ENCODE measurements around the gene ZNF586. TPM values are rescaled to one million over a fixed set of nuclear protein-coding genes. Genes with fewer than 3 reads are reported as not detected.

The ZNF586 gene
- total RNA-seq, 1 donor from 2014 or later: 33.2 TPM

DNA sequence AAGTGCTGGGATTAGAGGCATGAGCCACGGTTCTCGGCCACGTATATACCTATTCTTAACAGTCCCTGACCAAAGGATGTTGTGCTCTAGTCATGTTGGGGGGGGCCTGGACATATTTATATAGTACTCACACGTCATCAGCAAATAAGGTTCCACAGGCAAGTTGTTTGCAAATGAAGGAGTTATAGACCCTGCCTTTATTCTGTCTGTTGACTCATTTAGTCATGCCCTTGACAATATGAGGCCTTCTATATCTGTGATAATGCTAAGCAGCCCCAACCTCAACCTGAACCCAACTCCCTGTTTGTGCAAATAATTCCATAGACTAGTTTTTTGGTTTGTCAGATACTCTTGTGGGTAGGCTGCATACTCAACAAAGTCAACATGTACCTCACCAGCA lies 8.9 kb downstream of the ZNF586 start:
- Mint-ChIP-seq H3K27me3 (no peaks in the 10 kb centered on the region), H3K4me1 (ENCODE audit: low read depth) (no peaks in the 10 kb centered on the region), H3K36me3 (ENCODE audit: insufficient read depth) (peaks cover 77% of the 10 kb centered on the region), H3K9me3 (ENCODE audit: low read depth) (peaks cover 53% of the 10 kb centered on the region), H3K4me3 (ENCODE audit: low read depth) (no peak overlapping the region), H3K27ac (no peak overlapping the region)
- DNase-seq (ENCODE audit: low spot score, unreplicated experiment): no peak
- no peak for TF ChIP-seq CTCF (IDR thresholded peaks at IDR 0.05; ENCODE audit: unreplicated experiment)

GRCh38 chr19:57779220-57779845 lies 9.9 kb downstream of the ZNF586 start:
- H3K27me3 Mint-ChIP-seq: no peaks in the 10 kb centered on the region
- H3K36me3 Mint-ChIP-seq (ENCODE audit: insufficient read depth): peaks cover 73% of the 10 kb centered on the region
- no peaks in the 10 kb centered on the region for H3K4me1 Mint-ChIP-seq (ENCODE audit: low read depth)
- no peak for TF ChIP-seq CTCF (IDR thresholded peaks at IDR 0.05; ENCODE audit: unreplicated experiment)
- H3K27ac Mint-ChIP-seq: no peak overlapping the region
- no peak overlapping the region for H3K4me3 Mint-ChIP-seq (ENCODE audit: low read depth)
- DNase-seq (ENCODE audit: low spot score, unreplicated experiment): no peak
- H3K9me3 Mint-ChIP-seq (ENCODE audit: low read depth): peaks cover 49% of the 10 kb centered on the region

GRCh38 chr19:57786286-57786685 lies 16.8 kb downstream of the ZNF586 start:
- Mint-ChIP-seq H3K9me3 (ENCODE audit: low read depth) (peaks cover 6% of the 10 kb centered on the region), H3K36me3 (ENCODE audit: insufficient read depth) (peaks cover 54% of the 10 kb centered on the region), H3K27ac (no peak overlapping the region), H3K4me3 (ENCODE audit: low read depth) (no peak overlapping the region), H3K4me1 (ENCODE audit: low read depth) (no peaks in the 10 kb centered on the region), H3K27me3 (no peaks in the 10 kb centered on the region)
- TF ChIP-seq CTCF (IDR thresholded peaks at IDR 0.05; ENCODE audit: unreplicated experiment): no peak
- DNase-seq (ENCODE audit: low spot score, unreplicated experiment): no peak

DNA sequence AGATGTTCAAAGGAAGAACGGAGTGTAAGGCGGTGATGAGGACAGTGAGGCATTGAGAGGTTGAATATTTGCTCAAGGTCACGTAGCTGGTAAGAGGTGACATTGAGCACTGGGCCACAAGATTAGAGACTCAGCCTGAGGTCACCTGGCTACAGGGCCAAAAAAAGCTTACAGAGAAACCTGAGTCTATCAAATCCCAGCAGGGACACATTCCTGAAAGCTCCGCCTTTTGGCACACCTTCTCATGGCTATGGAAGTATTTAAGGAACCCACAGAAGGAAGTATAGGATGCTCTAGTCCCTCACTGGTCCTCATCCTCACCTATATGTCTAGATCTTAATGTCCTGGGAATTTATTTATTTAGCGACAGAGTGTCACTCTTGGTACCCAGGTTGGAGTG lies 17.4 kb downstream of the ZNF586 start:
- TF ChIP-seq CTCF (IDR thresholded peaks at IDR 0.05; ENCODE audit: unreplicated experiment): no peak
- Mint-ChIP-seq H3K4me3 (ENCODE audit: low read depth) (no peak overlapping the region), H3K4me1 (ENCODE audit: low read depth) (no peaks in the 10 kb centered on the region), H3K27ac (no peak overlapping the region), H3K9me3 (ENCODE audit: low read depth) (peaks cover 6% of the 10 kb centered on the region), H3K27me3 (no peaks in the 10 kb centered on the region), H3K36me3 (ENCODE audit: insufficient read depth) (peaks cover 52% of the 10 kb centered on the region)
- no peak for DNase-seq (ENCODE audit: low spot score, unreplicated experiment)

DNA sequence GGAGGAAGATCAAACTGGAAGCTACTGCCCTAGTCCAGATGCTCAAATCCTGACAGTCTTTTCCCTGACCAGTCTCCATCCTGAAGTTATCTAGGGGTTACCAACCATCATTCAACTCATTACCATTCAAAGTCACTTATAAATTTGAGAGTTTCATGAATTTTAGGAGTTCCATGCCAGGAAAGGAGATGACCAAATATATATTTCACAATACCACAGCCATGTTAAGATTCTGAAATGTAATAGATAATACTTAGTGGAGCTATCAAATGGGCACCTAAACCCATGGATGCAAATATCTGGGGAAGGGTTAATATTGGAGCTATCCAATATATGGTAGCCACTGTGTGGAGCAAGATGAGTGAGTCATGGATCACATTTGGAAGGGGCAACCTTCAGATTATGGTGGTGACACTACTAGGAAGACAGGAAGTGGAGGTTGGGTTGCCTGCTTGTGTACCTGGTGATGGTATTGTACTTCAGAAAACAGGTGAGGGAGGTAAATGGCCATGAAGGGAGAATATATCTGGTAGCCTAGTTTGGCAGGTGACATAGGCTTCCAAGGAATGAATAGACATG lies 18.7 kb downstream of the ZNF586 start:
- H3K4me1 Mint-ChIP-seq (ENCODE audit: low read depth): no peaks in the 10 kb centered on the region
- no peak for DNase-seq (ENCODE audit: low spot score, unreplicated experiment)
- H3K36me3 Mint-ChIP-seq (ENCODE audit: insufficient read depth): peaks cover 50% of the 10 kb centered on the region
- H3K27ac Mint-ChIP-seq: no peak overlapping the region
- H3K9me3 Mint-ChIP-seq (ENCODE audit: low read depth): peaks cover 6% of the 10 kb centered on the region
- no peak overlapping the region for H3K4me3 Mint-ChIP-seq (ENCODE audit: low read depth)
- H3K27me3 Mint-ChIP-seq: no peaks in the 10 kb centered on the region
- TF ChIP-seq CTCF (IDR thresholded peaks at IDR 0.05; ENCODE audit: unreplicated experiment): no peak

All from progenitor cell of endocrine pancreas (in vitro differentiated cells).